SK-N-SH (cell line): ENCODE results near the gene SIX4.

Source experiments
- CTCF ChIP-seq: fragments of 200-600 bp; sonication (generic); IDR thresholded peaks from 2 replicates; pipeline ENCODE4 v1.6.1; 2017; ENCODE audit warnings: antibody characterized with exemption, mild to moderate bottlenecking, moderate library complexity
- ELF1 ChIP-seq: IDR thresholded peaks from 2 replicates; pipeline ENCODE4 v1.4.0; 2012
- EP300 ChIP-seq, 2 experiments: IDR thresholded peaks; 2 replicates each; pipeline versions ENCODE4 v1.4.0 to v1.6.1; 2012; ENCODE audit warnings: borderline replicate concordance in 1 of 2, low read depth in 1 of 2, low read length in 1 of 2
- GATA2 ChIP-seq: sonication (generic); formaldehyde crosslinking; IDR thresholded peaks from 2 replicates; pipeline ENCODE4 v1.5.0; 2020; ENCODE audit warnings: mild to moderate bottlenecking, missing genetic modification reagents
- MXI1 ChIP-seq: IDR thresholded peaks from 2 replicates; pipeline ENCODE4 v1.6.1; 2012; ENCODE audit warnings: mild to moderate bottlenecking, low read depth, low read length, improper control_type of control experiment
- POLR2AphosphoS5 ChIP-seq: IDR thresholded peaks from 2 replicates; pipeline ENCODE4 v1.6.1; 2012; ENCODE audit warnings: low read depth, low read length
- RAD21 ChIP-seq: IDR thresholded peaks from 2 replicates; pipeline ENCODE4 v1.6.1; 2012; ENCODE audit warnings: mild to moderate bottlenecking, low read length
- RFX5 ChIP-seq: IDR thresholded peaks from 2 replicates; pipeline ENCODE4 v1.6.1; 2012; ENCODE audit warnings: mild to moderate bottlenecking, improper control_type of control experiment, low read length
- SIN3A ChIP-seq: IDR thresholded peaks from 2 replicates; pipeline ENCODE4 v1.6.1; 2012; ENCODE audit warnings: low read depth, mild to moderate bottlenecking, low read length, moderate library complexity, borderline replicate concordance
- SMC3 ChIP-seq: IDR thresholded peaks from 2 replicates; pipeline ENCODE4 v1.6.1; 2012; ENCODE audit warnings: low read depth, low read length, improper control_type of control experiment
- TF ChIP-seq, protein P1 (sequence below): IDR thresholded peaks from 2 replicates; pipeline ENCODE4 v1.4.0; 2012; ENCODE audit warnings: low read depth

GRCh38 chr14:60695327-60695726, 28.8 kb downstream of the SIX4 start:
- TF ChIP-seq RFX5 (no peak), POLR2AphosphoS5 (no peak), GATA2 (CRISPR knock-in tag) (no peak), RAD21 (no peak), SIN3A (no peak), SMC3 (no peak), ELF1 (no peak), CTCF (no peak), EP300 (IDR thresholded peaks at IDR 0.05; ENCODE audit: borderline replicate concordance in 1 of 2, low read depth in 1 of 2, low read length in 1 of 2) (no peak), MXI1 (no peak)
- TF ChIP-seq, protein P1, sequence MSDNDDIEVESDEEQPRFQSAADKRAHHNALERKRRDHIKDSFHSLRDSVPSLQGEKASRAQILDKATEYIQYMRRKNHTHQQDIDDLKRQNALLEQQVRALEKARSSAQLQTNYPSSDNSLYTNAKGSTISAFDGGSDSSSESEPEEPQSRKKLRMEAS: no peak
